C4-2B (cell line): ENCODE measurements around the gene ADM.

ENCODE experiments used
- H3K27ac ChIP-seq: fragments of 450-650 bp; 2 replicates; pipeline ENCODE4 v1.5.1; 2017
- ZFX ChIP-seq: fragments of 450-650 bp; IDR thresholded peaks from 2 replicates; pipeline ENCODE4 v1.6.1; 2017
- TF ChIP-seq, protein P1 (sequence below): fragments of 450-650 bp; conservative IDR thresholded peaks from 2 replicates; pipeline ENCODE4 v1.5.1; 2017; ENCODE audit warnings: mild to moderate bottlenecking

The ADM gene

DNA sequence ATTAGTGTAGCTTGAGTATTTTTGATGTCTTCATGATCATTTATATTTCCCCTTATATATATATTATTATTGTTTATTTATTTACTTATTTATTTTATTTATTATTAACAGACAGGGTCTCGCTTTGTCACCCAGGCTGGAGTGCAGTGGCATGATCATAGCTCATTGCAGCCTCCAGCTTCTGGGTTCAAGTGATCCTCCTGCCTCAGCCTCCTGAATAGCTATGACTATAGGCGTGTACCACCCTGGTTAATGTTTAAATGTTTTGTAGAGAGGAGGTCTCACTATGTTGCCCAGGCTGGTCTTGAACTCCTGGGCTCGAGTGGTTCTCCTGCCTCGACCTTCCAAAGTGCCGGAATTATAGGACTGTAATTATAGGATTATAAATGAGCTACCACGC is 10.2 kb downstream of the ADM start:
- no peak overlapping the region for H3K27ac ChIP-seq
- TF ChIP-seq, protein P1, sequence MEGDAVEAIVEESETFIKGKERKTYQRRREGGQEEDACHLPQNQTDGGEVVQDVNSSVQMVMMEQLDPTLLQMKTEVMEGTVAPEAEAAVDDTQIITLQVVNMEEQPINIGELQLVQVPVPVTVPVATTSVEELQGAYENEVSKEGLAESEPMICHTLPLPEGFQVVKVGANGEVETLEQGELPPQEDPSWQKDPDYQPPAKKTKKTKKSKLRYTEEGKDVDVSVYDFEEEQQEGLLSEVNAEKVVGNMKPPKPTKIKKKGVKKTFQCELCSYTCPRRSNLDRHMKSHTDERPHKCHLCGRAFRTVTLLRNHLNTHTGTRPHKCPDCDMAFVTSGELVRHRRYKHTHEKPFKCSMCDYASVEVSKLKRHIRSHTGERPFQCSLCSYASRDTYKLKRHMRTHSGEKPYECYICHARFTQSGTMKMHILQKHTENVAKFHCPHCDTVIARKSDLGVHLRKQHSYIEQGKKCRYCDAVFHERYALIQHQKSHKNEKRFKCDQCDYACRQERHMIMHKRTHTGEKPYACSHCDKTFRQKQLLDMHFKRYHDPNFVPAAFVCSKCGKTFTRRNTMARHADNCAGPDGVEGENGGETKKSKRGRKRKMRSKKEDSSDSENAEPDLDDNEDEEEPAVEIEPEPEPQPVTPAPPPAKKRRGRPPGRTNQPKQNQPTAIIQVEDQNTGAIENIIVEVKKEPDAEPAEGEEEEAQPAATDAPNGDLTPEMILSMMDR = no peak
- TF ChIP-seq ZFX = no peak

DNA sequence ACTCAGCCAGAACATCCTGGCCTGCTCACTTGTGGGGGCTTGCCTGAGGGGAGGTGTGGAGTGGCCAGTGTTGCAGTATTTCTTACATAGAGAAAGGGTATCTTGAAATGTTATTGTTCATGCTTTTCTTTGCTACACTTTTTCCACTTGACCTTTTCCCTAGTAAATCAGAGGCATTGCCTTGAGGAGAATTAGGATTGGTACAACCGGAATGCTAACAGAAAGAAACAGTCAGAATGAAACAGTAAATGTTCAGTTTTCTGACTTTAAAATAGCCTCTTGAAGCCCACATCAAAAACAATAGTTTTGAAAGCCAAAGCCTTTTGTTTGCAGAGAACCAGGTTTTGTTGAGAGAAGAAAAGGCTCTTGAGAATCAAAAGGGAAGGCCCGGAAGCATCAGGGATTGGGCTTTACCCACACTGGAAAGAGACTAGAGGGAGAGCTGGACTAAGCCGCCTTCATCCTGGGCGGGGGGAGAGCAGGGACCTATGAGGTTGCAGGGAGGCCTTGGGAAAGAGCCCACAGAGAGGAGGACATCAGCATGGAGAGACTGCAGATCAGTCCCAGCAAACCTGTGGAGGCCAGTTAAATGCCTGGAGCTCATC is 12.4 kb downstream of the ADM start:
- H3K27ac ChIP-seq = no peak overlapping the region
- no peak for TF ChIP-seq ZFX
- TF ChIP-seq, protein P1 = no peak

- no peak overlapping the region for H3K27ac ChIP-seq
These were observed 13.1 kb downstream of the ADM start for GRCh38 chr11:10317776-10318526.

GRCh38 chr11:10318527-10318802 is 13.6 kb downstream of the ADM start:
- TF ChIP-seq, protein P1 = no peak
- TF ChIP-seq ZFX = no peak
- H3K27ac ChIP-seq = no peak overlapping the region

More at GRCh38 chr11:10317776-10318526, 13.1 kb downstream of the ADM start:
- TF ChIP-seq ZFX = no peak
- TF ChIP-seq, protein P1 = no peak

GRCh38 chr11:10319702-10320558 is 15.1 kb downstream of the ADM start:
- no peak overlapping the region for H3K27ac ChIP-seq
- TF ChIP-seq, protein P1 = no peak
- TF ChIP-seq ZFX = no peak

DNA sequence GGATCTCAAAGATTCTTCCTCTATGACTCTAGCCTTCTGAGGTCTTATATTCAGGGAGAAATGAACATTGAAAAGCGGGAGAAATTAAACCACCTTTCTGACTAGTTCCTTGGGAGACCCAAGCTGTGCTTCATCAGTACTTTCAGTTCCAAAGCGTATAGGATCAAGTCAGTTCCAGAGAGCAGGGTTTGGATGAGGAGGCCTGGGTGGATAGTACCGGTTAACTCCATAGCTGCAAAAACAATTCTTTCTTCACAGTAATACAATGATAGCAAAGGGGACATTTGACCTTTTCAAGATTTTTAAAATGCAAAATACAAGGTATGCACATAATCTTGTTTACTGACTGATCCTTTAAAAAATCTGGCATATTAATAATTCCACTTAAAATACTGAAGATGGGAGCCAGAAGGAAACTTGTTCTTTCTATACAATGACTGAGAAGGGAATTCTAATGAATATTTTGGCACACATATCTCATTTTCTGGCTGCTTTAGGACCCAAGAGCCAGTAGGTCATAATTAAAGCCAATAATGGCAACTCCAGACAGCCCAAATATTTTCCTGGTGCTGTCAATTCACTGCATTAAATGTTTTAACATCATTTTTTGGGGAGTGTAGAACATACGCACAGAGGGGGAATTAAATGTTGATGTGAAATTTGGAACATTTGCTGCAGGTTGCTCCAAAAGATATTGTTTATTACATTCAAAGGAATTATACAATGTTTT is 16.0 kb downstream of the ADM start:
- TF ChIP-seq, protein P1 = no peak
- no peak for TF ChIP-seq ZFX
- H3K27ac ChIP-seq = no peak overlapping the region
